Measurements from ENCODE around the gene UMODL1.

DNA sequence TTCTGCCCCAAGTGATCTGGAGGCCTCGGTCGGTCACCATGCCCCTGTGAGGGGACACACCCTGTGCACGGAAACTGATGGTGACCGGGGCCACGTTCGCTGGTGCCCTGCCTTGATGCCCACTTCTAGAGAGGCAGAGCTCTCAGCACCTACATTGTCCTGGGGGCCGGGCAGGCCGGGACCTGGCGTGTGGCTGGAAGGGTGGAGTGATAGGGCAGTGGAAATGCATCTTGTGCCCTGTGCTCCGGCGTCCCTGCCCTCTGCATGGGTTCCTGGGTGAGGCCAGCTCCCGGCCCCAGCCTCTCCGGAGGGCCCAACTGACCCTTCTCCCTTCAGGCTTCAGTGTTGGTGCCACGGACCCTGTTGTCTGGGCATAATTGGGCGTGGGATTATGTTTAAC is 11.0 kb upstream of the UMODL1 start:
- TF ChIP-seq POLR2A (IDR thresholded peaks at IDR 0.05; ENCODE audit: low read depth, low read length) (no peak), POLR2AphosphoS5 (IDR thresholded peaks at IDR 0.05; ENCODE audit: low read depth, low read length) (no peak), TAF1 (IDR thresholded peaks at IDR 0.05; ENCODE audit: borderline replicate concordance, low read depth, low read length) (no peak)

All from GM12892 (cell line).